Activated T-helper 2 cell treated with anti-CD3 and anti-CD28 coated beads, Interferon-gamma antibody, Interleukin-2, Interleukin-4, amounts not matched to agents 10 μg/mL and 5 μg/mL and 100 μg/mL, durations not matched to agents 14 hours and 24 hours and 36 hours (primary cell): Measurements from ENCODE around the gene ETNK1. TPM values are rescaled to one million over a fixed set of nuclear protein-coding genes. Genes with fewer than 3 reads are reported as not detected.
"Not testable (repeated sequence)": the region's sequence is repeated elsewhere in the genome, so short reads cannot be mapped to it uniquely, and the experiment has no call there.

ENCODE experiments used
- DNase-seq: peaks from one replicate; pipeline ENCODE4 v3.0.0; 2021; ENCODE audit warnings: low spot score
- H3K27ac Mint-ChIP-seq: one replicate; pipeline ENCODE4 v1.8.0; 2021; ENCODE audit warnings: mixed read lengths
- H3K27me3 Mint-ChIP-seq: one replicate; pipeline ENCODE4 v1.8.0; 2021; ENCODE audit warnings: low read depth, mixed read lengths
- H3K36me3 Mint-ChIP-seq: one replicate; pipeline ENCODE4 v1.8.0; 2021; ENCODE audit warnings: low read depth, mixed read lengths
- H3K4me1 Mint-ChIP-seq: one replicate; pipeline ENCODE4 v1.8.0; 2021; ENCODE audit warnings: low read depth, mixed read lengths
- H3K4me3 Mint-ChIP-seq: one replicate; pipeline ENCODE4 v1.8.0; 2021; ENCODE audit warnings: low read depth, mild to moderate bottlenecking, moderate library complexity, mixed read lengths
- H3K9me3 Mint-ChIP-seq: one replicate; pipeline ENCODE4 v1.8.0; 2021; ENCODE audit warnings: mixed read lengths
- intact Hi-C: fragments of 100-400 bp; cut with micrococcal nuclease; formaldehyde crosslinking; loops from one replicate; pipeline ENCODE4 v1.15.1; 2023
- total RNA-seq: library from RNA; stranded (reverse); gene quantifications from 2 replicates; pipeline ENCODE4 v1.2.3, GENCODE V29; 2022

The ETNK1 gene
- 120 and 122 TPM in 2 replicates for total RNA-seq

GRCh38 chr12:22624870-22625761 is at the start of gene ETNK1:
ETNK1 (plus strand) TSS chr12:22625171; CDS start chr12:22625431, 260 bp downstream.
- intact Hi-C loops: loop anchor here (1.0 to 10.0 kb wide), 3 partner anchors 81 to 1120 kb away; partner anchors contain the start of genes C2CD5, CMAS, GOLT1B and RECQL
- peak within 1 kb of the TSS; percentile 89 for H3K27ac Mint-ChIP-seq
- H3K27me3 Mint-ChIP-seq: peaks cover 15% of the 10 kb centered on the region
- peaks cover 26% of the 10 kb centered on the region for H3K36me3 Mint-ChIP-seq
- peak within 1 kb of the TSS; percentile 90 for H3K4me3 Mint-ChIP-seq
- no peaks in the 10 kb centered on the region for H3K9me3 Mint-ChIP-seq
- peak; percentile 83 for DNase-seq
- peaks cover 33% of the 10 kb centered on the region for H3K4me1 Mint-ChIP-seq

GRCh38 chr12:22576065-22576464 is 48.9 kb upstream of the ETNK1 start:
- intact Hi-C loops: no loop called here
- Mint-ChIP-seq H3K4me3 (no peak overlapping the region), H3K36me3 (no peaks in the 10 kb centered on the region), H3K27me3 (peaks cover 2% of the 10 kb centered on the region), H3K27ac (no peak overlapping the region), H3K9me3 (no peaks in the 10 kb centered on the region), H3K4me1 (no peaks in the 10 kb centered on the region)
- DNase-seq: no peak

DNA sequence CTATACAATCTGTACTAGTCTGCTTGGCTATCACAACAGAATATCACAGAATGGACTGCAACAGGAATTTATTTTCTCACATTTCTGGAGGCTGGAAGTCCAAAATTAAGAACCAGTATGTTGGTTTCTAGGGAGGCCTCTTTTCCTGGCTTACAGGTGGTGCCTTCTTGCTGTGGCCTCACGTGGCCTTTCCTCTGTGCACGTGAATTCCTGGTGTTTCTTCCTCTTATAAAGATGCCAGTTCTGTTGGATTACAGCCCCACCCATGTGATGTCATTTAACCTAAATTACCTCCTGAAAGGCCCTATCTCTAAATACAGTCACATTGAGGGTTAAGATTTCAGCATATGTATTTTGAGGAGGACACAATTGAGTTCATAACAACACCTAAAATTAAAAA is 48.5 kb upstream of the ETNK1 start:
- intact Hi-C loops: no loop called here
- H3K4me3 Mint-ChIP-seq: no peak overlapping the region
- no peaks in the 10 kb centered on the region for H3K36me3 Mint-ChIP-seq
- H3K4me1 Mint-ChIP-seq: no peaks in the 10 kb centered on the region
- no peak overlapping the region for H3K27ac Mint-ChIP-seq
- DNase-seq: no peak
- H3K9me3 Mint-ChIP-seq: no peaks in the 10 kb centered on the region
- H3K27me3 Mint-ChIP-seq: peaks cover 2% of the 10 kb centered on the region

- Mint-ChIP-seq H3K9me3 (no peaks in the 10 kb centered on the region), H3K36me3 (no peaks in the 10 kb centered on the region), H3K27ac (no peak overlapping the region), H3K4me3 (no peak overlapping the region), H3K27me3 (peaks cover 2% of the 10 kb centered on the region), H3K4me1 (no peaks in the 10 kb centered on the region)
- intact Hi-C loops: no loop called here
- no peak for DNase-seq
Measured at GRCh38 chr12:22577667-22578066, 47.3 kb upstream of the ETNK1 start.

GRCh38 chr12:22578328-22578727 is 46.6 kb upstream of the ETNK1 start:
- H3K4me1 Mint-ChIP-seq: no peaks in the 10 kb centered on the region
- H3K9me3 Mint-ChIP-seq: no peaks in the 10 kb centered on the region
- no peak overlapping the region for H3K27ac Mint-ChIP-seq
- H3K36me3 Mint-ChIP-seq: no peaks in the 10 kb centered on the region
- no peak overlapping the region for H3K4me3 Mint-ChIP-seq
- intact Hi-C loops: no loop called here
- no peak for DNase-seq
- peaks cover 2% of the 10 kb centered on the region for H3K27me3 Mint-ChIP-seq

GRCh38 chr12:22588817-22589216 is 36.2 kb upstream of the ETNK1 start:
- intact Hi-C loops: no loop called here
- DNase-seq: no peak
- no peak overlapping the region for H3K27ac Mint-ChIP-seq
- no peaks in the 10 kb centered on the region for H3K9me3 Mint-ChIP-seq
- H3K4me3 Mint-ChIP-seq: no peak overlapping the region
- peaks cover 6% of the 10 kb centered on the region for H3K27me3 Mint-ChIP-seq
- H3K36me3 Mint-ChIP-seq: no peaks in the 10 kb centered on the region
- peaks cover 1% of the 10 kb centered on the region for H3K4me1 Mint-ChIP-seq

DNA sequence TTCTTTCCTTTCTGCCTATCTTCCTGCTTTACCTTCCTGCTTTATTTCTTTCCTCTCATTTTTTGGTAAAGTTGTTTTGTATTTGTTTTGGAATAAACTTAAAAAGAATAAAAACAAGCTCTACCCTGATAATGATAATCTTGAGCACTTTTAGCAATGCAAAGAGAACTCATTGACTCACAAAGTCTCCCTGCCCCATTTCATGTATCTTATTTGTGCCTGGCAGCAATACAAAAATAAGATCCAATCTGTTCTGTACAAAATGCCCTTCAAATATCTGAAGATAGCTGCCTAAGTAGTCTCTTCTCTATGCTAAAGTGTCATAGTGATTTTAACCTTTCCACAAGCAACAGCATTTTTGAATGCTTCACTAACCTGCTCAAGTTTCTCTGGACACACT is 31.1 kb upstream of the ETNK1 start:
- H3K27me3 Mint-ChIP-seq: peaks cover 8% of the 10 kb centered on the region
- H3K27ac Mint-ChIP-seq: no peak overlapping the region
- intact Hi-C loops: no loop called here
- peaks cover 3% of the 10 kb centered on the region for H3K4me1 Mint-ChIP-seq
- no peaks in the 10 kb centered on the region for H3K36me3 Mint-ChIP-seq
- DNase-seq: no peak
- H3K4me3 Mint-ChIP-seq: no peak overlapping the region
- no peaks in the 10 kb centered on the region for H3K9me3 Mint-ChIP-seq

DNA sequence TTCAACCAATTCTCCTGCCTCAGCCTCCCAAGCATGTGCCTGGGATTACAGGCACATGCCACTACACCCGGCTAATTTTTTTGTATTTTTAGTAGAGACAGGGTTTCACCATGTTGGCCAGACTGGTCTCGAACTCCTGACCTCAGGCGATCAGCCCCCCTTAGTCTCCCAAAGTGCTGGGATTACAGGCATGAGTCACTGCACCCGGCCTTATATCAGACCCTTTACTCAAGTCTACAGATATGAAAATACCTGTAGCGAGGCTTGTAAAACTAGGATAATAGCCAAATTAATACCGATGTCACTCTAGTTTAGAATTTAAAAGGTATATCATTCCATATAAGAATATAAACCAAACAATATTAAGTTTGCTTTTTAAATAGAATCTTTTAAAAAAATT is 27.4 kb upstream of the ETNK1 start:
- H3K4me1 Mint-ChIP-seq, DNase-seq, H3K27me3 Mint-ChIP-seq, H3K4me3 Mint-ChIP-seq, H3K27ac Mint-ChIP-seq, intact Hi-C loops, H3K9me3 Mint-ChIP-seq, H3K36me3 Mint-ChIP-seq: not testable (repeated sequence)

- H3K27me3 Mint-ChIP-seq: peaks cover 4% of the 10 kb centered on the region
- peaks cover 3% of the 10 kb centered on the region for H3K4me1 Mint-ChIP-seq
Measured at GRCh38 chr12:22598141-22598762, 26.7 kb upstream of the ETNK1 start.

DNA sequence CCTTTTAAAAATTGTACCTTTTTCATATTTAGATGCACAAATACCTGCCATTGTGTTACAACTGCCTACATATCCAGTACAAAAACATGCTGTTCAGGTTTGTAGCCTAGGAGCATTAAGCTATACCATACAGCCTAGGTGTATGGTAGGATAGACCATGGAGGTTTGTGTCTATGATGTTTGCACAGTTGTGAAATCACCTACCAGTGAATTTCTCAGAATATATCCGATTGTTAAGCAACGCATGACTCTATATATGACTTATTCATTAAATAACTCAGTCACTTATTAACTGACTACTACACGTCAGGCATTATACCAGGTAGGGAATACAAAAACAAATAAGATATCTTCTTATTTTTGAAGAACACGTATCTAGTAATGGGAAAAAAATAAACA is 26.2 kb upstream of the ETNK1 start:
- DNase-seq: no peak
- no peak overlapping the region for H3K27ac Mint-ChIP-seq
- intact Hi-C loops: no loop called here
- H3K4me1 Mint-ChIP-seq: peaks cover 2% of the 10 kb centered on the region
- no peak overlapping the region for H3K4me3 Mint-ChIP-seq
- H3K27me3 Mint-ChIP-seq: peaks cover 2% of the 10 kb centered on the region
- H3K36me3 Mint-ChIP-seq: no peaks in the 10 kb centered on the region
- H3K9me3 Mint-ChIP-seq: no peaks in the 10 kb centered on the region

More at GRCh38 chr12:22598141-22598762, 26.7 kb upstream of the ETNK1 start:
- no peaks in the 10 kb centered on the region for H3K36me3 Mint-ChIP-seq
- H3K9me3 Mint-ChIP-seq: no peaks in the 10 kb centered on the region
- no peak overlapping the region for H3K4me3 Mint-ChIP-seq
- H3K27ac Mint-ChIP-seq: no peak overlapping the region
- intact Hi-C loops: no loop called here
- no peak for DNase-seq

- Mint-ChIP-seq H3K36me3 (no peaks in the 10 kb centered on the region), H3K4me1 (peaks cover 1% of the 10 kb centered on the region), H3K27ac (no peak overlapping the region), H3K9me3 (no peaks in the 10 kb centered on the region), H3K27me3 (no peaks in the 10 kb centered on the region), H3K4me3 (no peak overlapping the region)
- no peak for DNase-seq
- intact Hi-C loops: no loop called here
Measured at GRCh38 chr12:22600181-22600580, 24.8 kb upstream of the ETNK1 start.

DNA sequence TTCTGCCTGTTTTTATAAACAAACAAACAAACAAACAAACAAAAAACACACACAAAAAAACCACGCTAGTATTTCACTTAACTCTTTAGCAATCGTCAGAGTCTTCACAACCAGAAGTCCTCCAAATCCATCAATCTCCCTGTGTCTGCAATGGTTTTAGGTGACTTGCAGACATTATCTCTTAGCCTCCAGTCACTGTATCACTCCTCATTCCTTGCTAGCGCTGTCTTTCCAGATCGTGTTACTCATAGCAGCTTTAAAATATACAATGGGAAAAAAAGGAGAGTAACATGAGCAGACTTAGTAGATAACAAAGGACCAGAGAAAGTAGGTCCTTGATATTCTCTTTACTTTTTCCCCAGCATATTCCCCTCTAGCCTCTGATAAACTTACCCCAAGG is 15.5 kb upstream of the ETNK1 start:
- DNase-seq: no peak
- intact Hi-C loops: no loop called here
- H3K9me3 Mint-ChIP-seq: peaks cover 11% of the 10 kb centered on the region

GRCh38 chr12:22610131-22610530 is 14.8 kb upstream of the ETNK1 start:
- no peak overlapping the region for H3K4me3 Mint-ChIP-seq
- no peak for DNase-seq
- H3K36me3 Mint-ChIP-seq: no peaks in the 10 kb centered on the region
- intact Hi-C loops: no loop called here
- H3K4me1 Mint-ChIP-seq: peaks cover 2% of the 10 kb centered on the region
- H3K9me3 Mint-ChIP-seq: peaks cover 17% of the 10 kb centered on the region
- H3K27me3 Mint-ChIP-seq: no peaks in the 10 kb centered on the region
- H3K27ac Mint-ChIP-seq: no peak overlapping the region

More for the DNA sequence above, 15.5 kb upstream of the ETNK1 start:
- H3K4me3 Mint-ChIP-seq: no peak overlapping the region
- H3K4me1 Mint-ChIP-seq: peaks cover 2% of the 10 kb centered on the region
- H3K27ac Mint-ChIP-seq: no peak overlapping the region
- no peaks in the 10 kb centered on the region for H3K36me3 Mint-ChIP-seq
- H3K27me3 Mint-ChIP-seq: no peaks in the 10 kb centered on the region
